C4-2B (cell line): ENCODE results near the gene MYLK4.

Experiments
- H3K27ac ChIP-seq: fragments of 450-650 bp; 2 replicates; pipeline ENCODE4 v1.5.1; 2017
- ZFX ChIP-seq: fragments of 450-650 bp; IDR thresholded peaks from 2 replicates; pipeline ENCODE4 v1.6.1; 2017
- TF ChIP-seq, protein P1 (sequence below): fragments of 450-650 bp; conservative IDR thresholded peaks from 2 replicates; pipeline ENCODE4 v1.5.1; 2017; ENCODE audit warnings: mild to moderate bottlenecking

MYLK4 gene

DNA sequence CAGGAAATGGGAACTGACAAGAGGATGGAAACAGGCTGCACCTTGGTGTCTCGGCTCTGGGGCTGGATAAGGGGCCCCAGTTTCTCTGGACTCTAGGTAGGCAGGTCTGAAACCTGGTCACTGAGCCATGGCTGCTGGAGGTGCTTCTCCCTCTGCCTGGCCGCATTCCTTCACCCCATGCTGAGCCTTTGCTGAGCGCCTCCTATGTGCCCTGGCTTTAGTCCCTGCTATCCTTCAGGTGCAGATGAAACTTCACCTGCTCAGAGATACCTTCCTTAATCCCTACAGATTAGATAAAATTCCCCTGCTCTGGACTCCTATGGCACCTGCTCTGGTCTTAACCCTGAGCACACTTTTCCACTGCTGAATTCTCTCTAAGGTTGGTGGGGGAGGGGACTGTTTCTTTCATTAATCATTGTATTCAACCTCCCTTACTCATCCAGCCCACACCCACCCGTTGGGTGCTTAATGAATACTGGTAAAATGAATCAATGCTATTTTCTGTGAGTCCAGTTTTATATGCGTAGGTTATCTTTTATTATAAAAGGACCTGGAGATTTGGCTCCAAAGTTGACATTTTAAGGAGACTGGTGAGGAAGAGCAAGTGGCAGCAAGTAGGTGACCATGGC lies 19.3 kb downstream of the MYLK4 start:
- no peak for TF ChIP-seq ZFX
- TF ChIP-seq, protein P1, sequence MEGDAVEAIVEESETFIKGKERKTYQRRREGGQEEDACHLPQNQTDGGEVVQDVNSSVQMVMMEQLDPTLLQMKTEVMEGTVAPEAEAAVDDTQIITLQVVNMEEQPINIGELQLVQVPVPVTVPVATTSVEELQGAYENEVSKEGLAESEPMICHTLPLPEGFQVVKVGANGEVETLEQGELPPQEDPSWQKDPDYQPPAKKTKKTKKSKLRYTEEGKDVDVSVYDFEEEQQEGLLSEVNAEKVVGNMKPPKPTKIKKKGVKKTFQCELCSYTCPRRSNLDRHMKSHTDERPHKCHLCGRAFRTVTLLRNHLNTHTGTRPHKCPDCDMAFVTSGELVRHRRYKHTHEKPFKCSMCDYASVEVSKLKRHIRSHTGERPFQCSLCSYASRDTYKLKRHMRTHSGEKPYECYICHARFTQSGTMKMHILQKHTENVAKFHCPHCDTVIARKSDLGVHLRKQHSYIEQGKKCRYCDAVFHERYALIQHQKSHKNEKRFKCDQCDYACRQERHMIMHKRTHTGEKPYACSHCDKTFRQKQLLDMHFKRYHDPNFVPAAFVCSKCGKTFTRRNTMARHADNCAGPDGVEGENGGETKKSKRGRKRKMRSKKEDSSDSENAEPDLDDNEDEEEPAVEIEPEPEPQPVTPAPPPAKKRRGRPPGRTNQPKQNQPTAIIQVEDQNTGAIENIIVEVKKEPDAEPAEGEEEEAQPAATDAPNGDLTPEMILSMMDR: no peak
- H3K27ac ChIP-seq: no peak overlapping the region

- TF ChIP-seq, protein P1: no peak
- TF ChIP-seq ZFX: no peak
- no peak overlapping the region for H3K27ac ChIP-seq
Observed at GRCh38 chr6:2730353-2731107, 20.2 kb downstream of the MYLK4 start.

- TF ChIP-seq ZFX: no peak
- TF ChIP-seq, protein P1: no peak
- no peak overlapping the region for H3K27ac ChIP-seq
Observed at GRCh38 chr6:2729921-2730320, 20.8 kb downstream of the MYLK4 start.

DNA sequence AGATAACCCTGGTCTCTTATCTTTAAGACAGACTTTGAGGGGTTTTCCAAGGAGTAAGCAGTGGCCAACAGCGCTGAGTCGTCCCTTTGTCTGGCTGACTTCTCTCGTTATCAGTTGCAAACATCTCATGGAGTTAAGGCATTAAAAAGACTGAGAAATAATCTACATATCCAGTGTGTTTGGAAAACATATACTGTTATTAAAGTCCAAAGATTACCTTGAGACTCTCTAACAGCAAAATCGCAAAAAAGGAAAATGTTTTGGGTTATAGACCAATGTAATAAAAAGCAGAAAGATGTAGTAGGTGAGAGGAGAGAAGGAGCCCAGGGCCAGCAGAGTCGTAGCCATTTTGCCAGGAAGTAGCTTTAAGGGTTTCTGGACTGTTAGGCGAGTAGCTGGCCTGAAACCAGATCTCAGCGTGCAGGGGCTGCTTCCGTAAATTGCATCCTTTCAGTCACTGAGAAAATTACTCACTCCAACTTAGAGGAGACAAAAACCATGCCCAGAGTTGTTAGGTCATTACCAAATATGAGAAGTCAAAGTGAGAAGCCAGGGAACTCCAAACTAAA lies 24.6 kb downstream of the MYLK4 start:
- no peak for TF ChIP-seq ZFX
- TF ChIP-seq, protein P1: no peak
- no peak overlapping the region for H3K27ac ChIP-seq

GRCh38 chr6:2725364-2725988 lies 25.2 kb downstream of the MYLK4 start:
- TF ChIP-seq ZFX: no peak
- TF ChIP-seq, protein P1: no peak
- H3K27ac ChIP-seq: no peak overlapping the region

DNA sequence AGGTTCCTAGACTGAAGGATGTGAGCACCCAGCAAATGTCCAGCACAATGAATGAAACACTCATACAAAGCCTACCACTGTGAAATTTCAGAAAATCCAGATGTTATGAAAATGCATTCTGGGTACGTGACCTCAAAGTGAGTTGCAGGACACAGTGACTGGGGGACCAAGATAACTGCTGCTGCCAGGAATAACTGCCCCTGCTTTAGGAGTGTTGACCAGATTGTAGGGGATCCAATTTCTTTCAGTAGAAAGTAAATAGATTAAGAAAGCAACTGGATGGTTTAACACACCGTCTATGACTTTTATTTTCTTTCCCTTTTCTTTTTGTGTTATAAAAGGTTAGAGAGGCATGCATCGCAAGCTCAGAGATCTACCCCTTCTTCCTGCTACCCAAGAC lies 29.5 kb downstream of the MYLK4 start:
- no peak overlapping the region for H3K27ac ChIP-seq
- no peak for TF ChIP-seq ZFX
- TF ChIP-seq, protein P1: no peak

DNA sequence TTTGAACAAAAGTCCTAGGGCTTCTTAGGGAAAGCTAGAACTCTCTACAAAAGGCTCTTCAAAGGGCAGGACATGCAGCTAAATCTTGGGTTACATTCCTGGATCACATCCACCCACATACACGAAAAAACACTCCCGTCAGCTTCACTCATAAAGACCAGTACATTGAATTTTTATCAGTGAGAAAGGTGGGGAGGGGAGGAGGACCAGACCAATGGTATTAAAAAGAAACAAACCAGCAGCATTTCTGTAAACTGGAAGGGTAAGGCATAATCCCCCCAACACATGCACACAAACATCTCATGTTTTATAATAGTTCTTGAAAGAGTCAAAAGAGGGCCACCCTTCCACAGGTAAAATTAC lies 31.6 kb downstream of the MYLK4 start:
- TF ChIP-seq, protein P1: no peak
- no peak for TF ChIP-seq ZFX
- no peak overlapping the region for H3K27ac ChIP-seq
